ENCODE results near the gene KRI1.

KRI1 gene

GRCh38 chr19:10582091-10582490 is 16.3 kb upstream of the KRI1 start:
- Histone ChIP-seq H3K9me2 (replicated peaks; ENCODE audit: insufficient read depth, low read length) (no peaks in the 10 kb centered on the region), H3F3A (ENCODE audit: insufficient read depth, low read length) (no peaks in the 10 kb centered on the region), H3K36me3 (replicated peaks; ENCODE audit: insufficient read depth, low read length) (no peaks in the 10 kb centered on the region), H3K9ac (ENCODE audit: low read length) (no peak overlapping the region), H3K4me1 (ENCODE audit: low read length) (no peaks in the 10 kb centered on the region), H4K20me1 (ENCODE audit: insufficient read depth, low read length) (no peaks in the 10 kb centered on the region), H3K27me3 (replicated peaks; ENCODE audit: insufficient read depth, low read length) (0 out of 2 replicates have a peak, but pooled peaks cover 3% of the 10 kb centered on the region), H3K79me2 (ENCODE audit: low read length) (no peaks in the 10 kb centered on the region), H3K9me3 (replicated peaks; ENCODE audit: insufficient read depth, low read length) (no peaks in the 10 kb centered on the region), H3K4me3 (ENCODE audit: low read length) (no peak overlapping the region), H2AFZ (ENCODE audit: low read length) (no peak overlapping the region), H3K27ac (ENCODE audit: low read length) (no peak overlapping the region), H3K4me2 (ENCODE audit: low read depth, low read length) (no peak overlapping the region)
- no peak for TF ChIP-seq CTCF (IDR thresholded peaks at IDR 0.05; ENCODE audit: low read length)
- no peak for DNase-seq

GRCh38 chr19:10580979-10581631 is 15.3 kb upstream of the KRI1 start:
- no peak overlapping the region for H3K9ac ChIP-seq (ENCODE audit: low read length)
- no peaks in the 10 kb centered on the region for H3K9me3 ChIP-seq (replicated peaks; ENCODE audit: insufficient read depth, low read length)
- peak overlapping the region; percentile 66; the same call in 1 of the 2 replicates for H2AFZ ChIP-seq (ENCODE audit: low read length)
- TF ChIP-seq EZH2 (optimal IDR thresholded peaks at IDR 0.05; ENCODE audit: low read depth, low read length) (no peak), CTCF (IDR thresholded peaks at IDR 0.05; ENCODE audit: low read length) (peak; percentile 99)
- H3K36me3 ChIP-seq (replicated peaks; ENCODE audit: insufficient read depth, low read length): no peaks in the 10 kb centered on the region
- peak; percentile 95 for DNase-seq
- H4K20me1 ChIP-seq (ENCODE audit: insufficient read depth, low read length): no peaks in the 10 kb centered on the region
- no peak overlapping the region for H3K4me3 ChIP-seq (ENCODE audit: low read length)
- 0 out of 2 replicates have a peak, but pooled peaks cover 6% of the 10 kb centered on the region for H3K27me3 ChIP-seq (replicated peaks; ENCODE audit: insufficient read depth, low read length)
- no peaks in the 10 kb centered on the region for H3K4me1 ChIP-seq (ENCODE audit: low read length)
- H3F3A ChIP-seq (ENCODE audit: insufficient read depth, low read length): no peaks in the 10 kb centered on the region
- H3K27ac ChIP-seq (ENCODE audit: low read length): no peak overlapping the region
- no peaks in the 10 kb centered on the region for H3K9me2 ChIP-seq (replicated peaks; ENCODE audit: insufficient read depth, low read length)
- no peaks in the 10 kb centered on the region for H3K79me2 ChIP-seq (ENCODE audit: low read length)
- peak overlapping the region; percentile 69 for H3K4me2 ChIP-seq (ENCODE audit: low read depth, low read length)

GRCh38 chr19:10577951-10578350 is 12.1 kb upstream of the KRI1 start:
- Histone ChIP-seq H3K4me2 (ENCODE audit: low read depth, low read length) (no peak overlapping the region), H3K27me3 (replicated peaks; ENCODE audit: insufficient read depth, low read length) (0 out of 2 replicates have a peak, but pooled peaks cover 6% of the 10 kb centered on the region), H4K20me1 (ENCODE audit: insufficient read depth, low read length) (no peaks in the 10 kb centered on the region), H3K9ac (ENCODE audit: low read length) (no peak overlapping the region), H3K4me1 (ENCODE audit: low read length) (no peaks in the 10 kb centered on the region), H3K79me2 (ENCODE audit: low read length) (no peaks in the 10 kb centered on the region), H3F3A (ENCODE audit: insufficient read depth, low read length) (no peaks in the 10 kb centered on the region), H3K9me2 (replicated peaks; ENCODE audit: insufficient read depth, low read length) (no peaks in the 10 kb centered on the region), H3K4me3 (ENCODE audit: low read length) (no peak overlapping the region), H2AFZ (ENCODE audit: low read length) (no peak overlapping the region), H3K9me3 (replicated peaks; ENCODE audit: insufficient read depth, low read length) (no peaks in the 10 kb centered on the region), H3K36me3 (replicated peaks; ENCODE audit: insufficient read depth, low read length) (no peaks in the 10 kb centered on the region), H3K27ac (ENCODE audit: low read length) (no peak overlapping the region)
- no peak for TF ChIP-seq EZH2 (optimal IDR thresholded peaks at IDR 0.05; ENCODE audit: low read depth, low read length)
- TF ChIP-seq EZH2phosphoT487 (IDR thresholded peaks at IDR 0.05; ENCODE audit: low read length): no peak
- TF ChIP-seq CTCF (IDR thresholded peaks at IDR 0.05; ENCODE audit: low read length): no peak
- no peak for DNase-seq

Data from MM.1S (cell line).